CD8-positive, alpha-beta memory T cell (primary cell): Measurements from ENCODE around the gene ADORA1. TPM values are rescaled to one million over a fixed set of nuclear protein-coding genes. Genes with fewer than 3 reads are reported as not detected.

Experiments used
- CTCF ChIA-PET: fragments of 350-600 bp; sonication (Branson Sonifier 250); formaldehyde crosslinking; loops from one replicate; lab custom pipeline; 2021; ENCODE audit warnings: antibody characterized with exemption; lab: Charles Lee
- POLR2A ChIA-PET: fragments of 350-600 bp; sonication (Branson Sonifier 250); formaldehyde crosslinking; loops from one replicate; lab custom pipeline; 2021; ENCODE audit warnings: antibody characterized with exemption; lab: Charles Lee
- DNase-seq, 5 donors: peaks; one replicate each; pipeline versions ENCODE4 v3.0.0 to v3.0.0-alpha.2; 2020 to 2022; ENCODE audit warnings: mixed read lengths in 1 of 5
- H3K27ac ChIP-seq: one replicate; pipeline ENCODE4 v1.7.0; 2013; ENCODE audit warnings: low read depth, mild to moderate bottlenecking, low read length, moderate library complexity
- H3K27me3 ChIP-seq: 2 replicates; pipeline ENCODE4 v1.7.0; 2013; ENCODE audit warnings: low read length, mild to moderate bottlenecking; ENCODE audit not compliant: insufficient read depth, poor library complexity, severe bottlenecking
- H3K36me3 ChIP-seq: 2 replicates; pipeline ENCODE4 v1.7.0; 2013; ENCODE audit warnings: mild to moderate bottlenecking, low read length, moderate library complexity; ENCODE audit not compliant: insufficient read depth
- H3K4me1 ChIP-seq: 2 replicates; pipeline ENCODE4 v1.7.0; 2013; ENCODE audit warnings: mild to moderate bottlenecking, low read length, moderate library complexity; ENCODE audit not compliant: insufficient read depth
- H3K4me3 ChIP-seq: 2 replicates; pipeline ENCODE4 v1.7.0; 2013; ENCODE audit warnings: mild to moderate bottlenecking, low read length
- H3K9me3 ChIP-seq: 2 replicates; pipeline ENCODE4 v1.7.0; 2013; ENCODE audit warnings: mild to moderate bottlenecking, low read length
- H3K27ac Mint-ChIP-seq, 8 donors: one replicate each; pipeline ENCODE4 v1.8.0; 2020 to 2021; ENCODE audit warnings: mixed read lengths in 8 of 8, mild to moderate bottlenecking in 6 of 8, inconsistent platforms in 3 of 8, moderate library complexity in 3 of 8
- H3K27me3 Mint-ChIP-seq, 2 donors: one replicate each; pipeline ENCODE4 v1.8.0; 2020 to 2021; ENCODE audit warnings: mixed read lengths in 2 of 2, mild to moderate bottlenecking in 1 of 2, moderate library complexity in 1 of 2
- H3K36me3 Mint-ChIP-seq, 3 donors: one replicate each; pipeline ENCODE4 v1.8.0; 2020 to 2021; ENCODE audit warnings: mixed read lengths in 3 of 3, inconsistent platforms in 1 of 3, mild to moderate bottlenecking in 1 of 3
- H3K4me1 Mint-ChIP-seq, 3 donors: one replicate each; pipeline ENCODE4 v1.8.0; 2020 to 2021; ENCODE audit warnings: mixed read lengths in 3 of 3, inconsistent platforms in 1 of 3, mild to moderate bottlenecking in 1 of 3
- H3K4me3 Mint-ChIP-seq, 7 donors: one replicate each; pipeline ENCODE4 v1.8.0; 2020 to 2021; ENCODE audit warnings: mixed read lengths in 7 of 7, mild to moderate bottlenecking in 6 of 7, moderate library complexity in 4 of 7, inconsistent platforms in 2 of 7
- H3K9me3 Mint-ChIP-seq, 5 donors: one replicate each; pipeline ENCODE4 v1.8.0; 2020 to 2022; ENCODE audit warnings: mixed read lengths in 5 of 5, mild to moderate bottlenecking in 3 of 5, moderate library complexity in 2 of 5, inconsistent platforms in 1 of 5
- polyA plus RNA-seq: library from polyadenylated mRNA; unstranded; fragments of 300-500 nt; fragmentation: Illumina TruSeq; gene quantifications from one replicate; pipeline ENCODE4 v1.2.3, GENCODE V29; 2021
- total RNA-seq, 2 experiments: library from RNA; stranded (reverse); gene quantifications; one replicate each; pipeline ENCODE4 v1.2.3, GENCODE V29; 2021

Gene ADORA1
- total and polyA plus RNA-seq, 3 experiments from 2014 or later = not detected

GRCh38 chr1:203158423-203158822 is 30.9 kb downstream of the ADORA1 start:
- Mint-ChIP-seq H3K4me3 (no peak overlapping the region), H3K4me1 (no peaks in the 10 kb centered on the region), H3K9me3 (peaks cover 0 to 7% (median 2%) of the 10 kb centered on the region in 5 donors), H3K27me3 (peaks cover 11 to 28% of the 10 kb centered on the region in 2 donors), H3K36me3 (no peaks in the 10 kb centered on the region), H3K27ac (no peak overlapping the region)
- ChIA-PET POLR2A (no interaction called here), CTCF (no interaction called here)
- Histone ChIP-seq H3K4me1 (no peaks in the 10 kb centered on the region), H3K27ac (no peak overlapping the region), H3K9me3 (no peaks in the 10 kb centered on the region), H3K36me3 (no peaks in the 10 kb centered on the region), H3K4me3 (no peak overlapping the region), H3K27me3 (no peaks in the 10 kb centered on the region)
- no peak for DNase-seq

GRCh38 chr1:203158960-203159665 is 31.6 kb downstream of the ADORA1 start:
- H3K27me3 ChIP-seq = no peaks in the 10 kb centered on the region
- Mint-ChIP-seq H3K4me3 (no peak overlapping the region), H3K4me1 (no peaks in the 10 kb centered on the region), H3K9me3 (peaks cover 0 to 7% (median 2%) of the 10 kb centered on the region in 5 donors), H3K36me3 (no peaks in the 10 kb centered on the region), H3K27me3 (peaks cover 14 to 29% of the 10 kb centered on the region in 2 donors), H3K27ac (no peak overlapping the region)
- H3K9me3 ChIP-seq = no peaks in the 10 kb centered on the region
- H3K27ac ChIP-seq = no peak overlapping the region
- no peak overlapping the region for H3K4me3 ChIP-seq
- no peak for DNase-seq
- H3K36me3 ChIP-seq = no peaks in the 10 kb centered on the region
- POLR2A ChIA-PET = no interaction called here
- no peaks in the 10 kb centered on the region for H3K4me1 ChIP-seq
- CTCF ChIA-PET = no interaction called here

- POLR2A ChIA-PET = no interaction called here
- CTCF ChIA-PET = no interaction called here
These were observed 32.3 kb downstream of the ADORA1 start for GRCh38 chr1:203159844-203160243.

GRCh38 chr1:203161175-203161574 is 33.6 kb downstream of the ADORA1 start:
- no peaks in the 10 kb centered on the region for H3K36me3 Mint-ChIP-seq
- no peaks in the 10 kb centered on the region for H3K27me3 ChIP-seq
- H3K4me3 ChIP-seq = no peak overlapping the region
- no peak overlapping the region for H3K27ac Mint-ChIP-seq
- peaks cover 13 to 34% of the 10 kb centered on the region in 2 donors for H3K27me3 Mint-ChIP-seq
- POLR2A ChIA-PET = no interaction called here
- H3K4me1 Mint-ChIP-seq = no peaks in the 10 kb centered on the region
- no peaks in the 10 kb centered on the region for H3K9me3 ChIP-seq
- CTCF ChIA-PET = interaction anchor here (1.6 kb wide), 1 partner anchor 10 kb away, joined by 4 read pairs; no protein-coding TSS in a partner anchor
- peaks cover 0 to 7% (median 2%) of the 10 kb centered on the region in 5 donors for H3K9me3 Mint-ChIP-seq
- H3K4me1 ChIP-seq = no peaks in the 10 kb centered on the region
- no peak overlapping the region for H3K4me3 Mint-ChIP-seq
- DNase-seq = no peak
- H3K36me3 ChIP-seq = no peaks in the 10 kb centered on the region
- no peak overlapping the region for H3K27ac ChIP-seq

More at GRCh38 chr1:203159844-203160243, 32.3 kb downstream of the ADORA1 start:
- Histone ChIP-seq H3K4me1 (no peaks in the 10 kb centered on the region), H3K9me3 (no peaks in the 10 kb centered on the region), H3K36me3 (no peaks in the 10 kb centered on the region), H3K27ac (no peak overlapping the region), H3K4me3 (no peak overlapping the region), H3K27me3 (no peaks in the 10 kb centered on the region)
- H3K4me3 Mint-ChIP-seq = no peak overlapping the region
- H3K27ac Mint-ChIP-seq = no peak overlapping the region
- no peaks in the 10 kb centered on the region for H3K4me1 Mint-ChIP-seq
- peaks cover 0 to 7% (median 2%) of the 10 kb centered on the region in 5 donors for H3K9me3 Mint-ChIP-seq
- DNase-seq = no peak
- H3K36me3 Mint-ChIP-seq = no peaks in the 10 kb centered on the region
- H3K27me3 Mint-ChIP-seq = peaks cover 18 to 33% of the 10 kb centered on the region in 2 donors

DNA sequence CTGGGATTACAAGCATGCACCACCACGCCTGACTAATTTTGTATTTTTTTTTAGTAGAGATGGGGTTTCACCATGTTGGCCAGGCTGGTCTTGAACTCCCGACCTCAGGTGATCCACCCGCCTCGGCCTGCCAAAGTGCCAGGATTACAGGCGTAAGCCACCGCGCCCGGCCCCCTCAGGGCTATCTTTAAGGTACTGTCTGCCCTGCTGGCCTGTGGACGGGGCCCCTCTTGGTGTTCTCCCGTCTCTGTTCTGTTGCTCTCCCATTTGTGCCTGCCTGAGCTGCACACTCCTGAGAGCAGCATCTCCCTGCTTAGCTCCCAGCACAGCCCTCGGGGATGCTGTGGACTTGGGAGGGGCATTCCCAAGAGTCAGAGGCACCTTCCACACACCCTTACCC is 34.2 kb downstream of the ADORA1 start:
- CTCF ChIA-PET = interaction anchor here (1.4 to 1.6 kb wide), 2 partner anchors 10 to 14 kb away, joined by 4 read pairs; no protein-coding TSS in a partner anchor
- no peak overlapping the region for H3K27ac ChIP-seq
- no peaks in the 10 kb centered on the region for H3K4me1 ChIP-seq
- peaks cover 0 to 7% (median 2%) of the 10 kb centered on the region in 5 donors for H3K9me3 Mint-ChIP-seq
- no peak overlapping the region for H3K4me3 ChIP-seq
- no peaks in the 10 kb centered on the region for H3K4me1 Mint-ChIP-seq
- H3K36me3 Mint-ChIP-seq = no peaks in the 10 kb centered on the region
- H3K27me3 ChIP-seq = no peaks in the 10 kb centered on the region
- no peak overlapping the region for H3K4me3 Mint-ChIP-seq
- POLR2A ChIA-PET = no interaction called here
- H3K36me3 ChIP-seq = no peaks in the 10 kb centered on the region
- no peaks in the 10 kb centered on the region for H3K9me3 ChIP-seq
- H3K27ac Mint-ChIP-seq = no peak overlapping the region
- no peak for DNase-seq
- H3K27me3 Mint-ChIP-seq = peaks cover 17 to 34% of the 10 kb centered on the region in 2 donors

DNA sequence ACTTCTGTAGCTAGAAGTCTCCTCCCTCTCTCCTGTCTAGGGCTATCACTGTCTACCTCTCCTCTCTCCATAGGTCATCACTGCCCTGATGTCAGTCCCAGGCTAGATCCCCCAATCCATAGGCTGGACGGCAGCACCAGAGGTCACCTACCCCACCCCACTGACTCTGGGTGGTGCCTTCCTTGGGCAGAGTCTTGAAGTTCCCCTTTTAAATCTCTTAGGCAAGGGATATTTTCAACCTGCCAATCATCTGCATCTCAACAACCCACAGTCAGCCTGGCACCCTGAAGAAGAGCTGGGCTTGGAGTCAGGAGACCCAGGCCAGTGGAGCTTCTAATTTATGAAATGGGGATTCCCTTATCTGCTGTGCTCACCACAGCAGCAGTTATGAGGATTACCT is 34.9 kb downstream of the ADORA1 start:
- H3K27me3 Mint-ChIP-seq = peaks cover 18 to 34% of the 10 kb centered on the region in 2 donors
- no peak overlapping the region for H3K27ac ChIP-seq
- no peaks in the 10 kb centered on the region for H3K4me1 Mint-ChIP-seq
- no peak overlapping the region for H3K4me3 ChIP-seq
- H3K27me3 ChIP-seq = no peaks in the 10 kb centered on the region
- H3K9me3 Mint-ChIP-seq = peaks cover 0 to 7% (median 2%) of the 10 kb centered on the region in 5 donors
- H3K9me3 ChIP-seq = no peaks in the 10 kb centered on the region
- H3K27ac Mint-ChIP-seq = no peak overlapping the region
- H3K36me3 ChIP-seq = no peaks in the 10 kb centered on the region
- no peak for DNase-seq
- H3K36me3 Mint-ChIP-seq = no peaks in the 10 kb centered on the region
- H3K4me3 Mint-ChIP-seq = no peak overlapping the region
- H3K4me1 ChIP-seq = no peaks in the 10 kb centered on the region
- ChIA-PET POLR2A (no interaction called here), CTCF (interaction anchor here (1.4 kb wide), 1 partner anchor 14 kb away, joined by 4 read pairs; no protein-coding TSS in a partner anchor)

- Mint-ChIP-seq H3K4me3 (no peak overlapping the region), H3K4me1 (no peaks in the 10 kb centered on the region), H3K27ac (no peak overlapping the region), H3K36me3 (no peaks in the 10 kb centered on the region), H3K9me3 (peaks cover 0 to 2% (median 0%) of the 10 kb centered on the region in 5 donors), H3K27me3 (peaks cover 15 to 34% of the 10 kb centered on the region in 2 donors)
- no peak for DNase-seq
- POLR2A ChIA-PET = no interaction called here
- no peaks in the 10 kb centered on the region for H3K36me3 ChIP-seq
- H3K4me1 ChIP-seq = no peaks in the 10 kb centered on the region
- H3K4me3 ChIP-seq = no peak overlapping the region
- CTCF ChIA-PET = no interaction called here
- H3K9me3 ChIP-seq = no peaks in the 10 kb centered on the region
- no peaks in the 10 kb centered on the region for H3K27me3 ChIP-seq
- no peak overlapping the region for H3K27ac ChIP-seq
These were observed 36.5 kb downstream of the ADORA1 start for GRCh38 chr1:203163891-203164635.
